K562 (cell line): ENCODE measurements around the gene GRPEL2. TPM values are rescaled to one million over a fixed set of nuclear protein-coding genes. Genes with fewer than 3 reads are reported as not detected.

Experiments used
- ATAC-seq: fragments of 200-7000 bp; cut with Tn5 transposase; 3 replicates; pipeline ENCODE4 v1.9.1; 2020; ENCODE audit warnings: moderate library complexity
- BruUV-seq: library from RNA; stranded (reverse); fragments of 400-500 nt; replicated peaks from 2 replicates; lab custom pipeline; 2021; lab: Mats Ljungman, UMichigan
- CTCF ChIA-PET: fragments of 300-600 bp; formaldehyde crosslinking; extraction: SDS; loops from one replicate; lab custom pipeline; 2021; ENCODE audit warnings: low intra/inter-chr PET ratio; lab: Yijun Ruan, JAX
- POLR2A ChIA-PET: fragments of 300-600, 350-650 bp; sonication (Branson Sonifier 250); formaldehyde crosslinking; extraction: SDS; loops from one replicate; lab custom pipeline; 2021; ENCODE audit warnings: antibody characterized with exemption, inconsistent platforms; lab: Yijun Ruan, JAX
- DNase-seq, 4 experiments: peaks; one replicate each; pipeline versions ENCODE4 v3.0.0 to v3.0.0-alpha.2; 2011 to 2018; ENCODE audit warnings: low spot score in 3 of 4, mixed read lengths in 3 of 4; ENCODE audit errors: extremely low read depth in 1 of 4
- FAIRE-seq: peaks from 2 replicates; lab custom pipeline; 2011; peaks lifted over from hg19 to GRCh38; lab: Jason Lieb, UNC
- H2AFZ ChIP-seq: 2 replicates; pipeline ENCODE4 v1.6.0; 2011; ENCODE audit warnings: low read depth, low read length, control low read depth, inconsistent platforms
- H3K27ac ChIP-seq: fragments of 200-600 bp; 3 replicates; pipeline ENCODE4 v1.8.0; 2011; ENCODE audit warnings: low read depth, mild to moderate bottlenecking, control low read depth, inconsistent platforms, low read length, moderate library complexity, mixed read lengths; ENCODE audit errors: extremely low read depth
- H3K27me3 ChIP-seq, 2 experiments: fragments of 300-600 bp in 1 of 2; 2 replicates in 1 of 2; 3 replicates in 1 of 2; pipeline versions ENCODE4 v1.6.0 to v1.8.0; 2011; ENCODE audit warnings: inconsistent platforms in 2 of 2, low read length in 2 of 2, mild to moderate bottlenecking in 1 of 2, mixed read lengths in 1 of 2, moderate library complexity in 1 of 2; ENCODE audit not compliant: control insufficient read depth in 2 of 2, insufficient read depth in 2 of 2
- H3K36me3 ChIP-seq: fragments of 300-600 bp; 3 replicates; pipeline ENCODE4 v1.8.0; 2011; ENCODE audit warnings: mild to moderate bottlenecking, low read length, inconsistent platforms; ENCODE audit not compliant: control insufficient read depth, insufficient read depth
- H3K4me1 ChIP-seq, 2 experiments: fragments of 200-600 bp in 1 of 2; replicated peaks in 1 of 2; 2 replicates in 1 of 2; 3 replicates in 1 of 2; pipeline versions ENCODE4 v1.5.1 to v1.8.0; 2011; ENCODE audit warnings: inconsistent platforms in 2 of 2, low read length in 2 of 2, mild to moderate bottlenecking in 1 of 2, mixed read lengths in 1 of 2, moderate library complexity in 1 of 2; ENCODE audit not compliant: control insufficient read depth in 2 of 2, insufficient read depth in 2 of 2
- H3K4me2 ChIP-seq: 2 replicates; pipeline ENCODE4 v1.6.1; 2011; ENCODE audit warnings: low read length, control low read depth, inconsistent platforms, mixed read lengths; ENCODE audit not compliant: insufficient read depth
- H3K4me3 ChIP-seq: fragments of 200-600 bp; sonication (generic), shearing (Covaris generic); 2 replicates; pipeline ENCODE4 v1.5.1; 2016; ENCODE audit warnings: control low read depth, inconsistent platforms
- H3K79me2 ChIP-seq: fragments of 200-600 bp; 3 replicates; pipeline ENCODE4 v1.8.0; 2011; ENCODE audit warnings: low read length, inconsistent platforms; ENCODE audit not compliant: control insufficient read depth, insufficient read depth
- H3K9ac ChIP-seq, 2 experiments: 2 replicates each; pipeline versions ENCODE4 v1.6.0 to v1.6.1; 2011; ENCODE audit warnings: low read depth in 2 of 2, low read length in 2 of 2, control low read depth in 1 of 2, inconsistent platforms in 1 of 2, mild to moderate bottlenecking in 1 of 2, mixed read lengths in 1 of 2; ENCODE audit not compliant: insufficient read depth in 1 of 2
- H3K9me1 ChIP-seq: one replicate; pipeline ENCODE4 v1.6.0; 2011; ENCODE audit warnings: inconsistent platforms, mild to moderate bottlenecking, low read length, moderate library complexity; ENCODE audit not compliant: control insufficient read depth, insufficient read depth
- H3K9me3 ChIP-seq: replicated peaks from 2 replicates; pipeline ENCODE4 v1.5.1; 2011; ENCODE audit warnings: low read depth, low read length, inconsistent platforms; ENCODE audit not compliant: control insufficient read depth, insufficient read depth
- H4K20me1 ChIP-seq: replicated peaks from 2 replicates; pipeline ENCODE4 v1.6.1; 2011; ENCODE audit warnings: low read length, inconsistent platforms, mixed read lengths; ENCODE audit not compliant: control insufficient read depth, insufficient read depth
- ARID1B ChIP-seq: fragments of 450-650 bp; IDR thresholded peaks from 2 replicates; pipeline ENCODE4 v1.6.1; 2016; ENCODE audit warnings: antibody characterized with exemption, mild to moderate bottlenecking, inconsistent platforms
- ATF1 ChIP-seq, 2 experiments: fragments of 450-650 bp in 1 of 2; IDR thresholded peaks; 2 replicates each; pipeline ENCODE4 v1.6.1; 2016; ENCODE audit warnings: missing compliant biosample characterization in 1 of 2, missing genetic modification characterization in 1 of 2
- CBFA2T3 ChIP-seq: fragments of 450-650 bp; IDR thresholded peaks from 2 replicates; pipeline ENCODE4 v1.6.1; 2017
- FOXK2 ChIP-seq, 2 experiments: fragments of 450-650 bp; IDR thresholded peaks in 1 of 2; conservative IDR thresholded peaks in 1 of 2; 2 replicates each; pipeline ENCODE4 v1.6.1; 2016; ENCODE audit warnings: low read depth in 2 of 2, mild to moderate bottlenecking in 1 of 2
- L3MBTL2 ChIP-seq: fragments of 450-650 bp; IDR thresholded peaks from 2 replicates; pipeline ENCODE4 v1.6.1; 2016; ENCODE audit warnings: mild to moderate bottlenecking, moderate library complexity
- MAFK ChIP-seq: IDR thresholded peaks from 2 replicates; pipeline ENCODE4 v1.6.1; 2011; ENCODE audit warnings: low read length, improper control_type of control experiment
- POLR2G ChIP-seq: fragments of 200-400 bp; formaldehyde crosslinking; IDR thresholded peaks from 2 replicates; pipeline ENCODE4 v1.6.1; 2017; ENCODE audit warnings: low read depth, mild to moderate bottlenecking, antibody characterized with exemption, low read length, moderate library complexity
- RBM22 ChIP-seq: fragments of 200-400 bp; formaldehyde crosslinking; IDR thresholded peaks from 2 replicates; pipeline ENCODE4 v1.6.1; 2018; ENCODE audit warnings: low read length, low read depth; ENCODE audit not compliant: poor library complexity, severe bottlenecking
- SAP30 ChIP-seq: fragments of 200-600 bp; sonication (generic); IDR thresholded peaks from 2 replicates; pipeline ENCODE4 v1.6.1; 2012; ENCODE audit warnings: borderline replicate concordance, low read depth, mild to moderate bottlenecking, moderate library complexity, low read length, control low read depth, inconsistent platforms; ENCODE audit not compliant: insufficient read depth, poor library complexity, severe bottlenecking
- SIN3B ChIP-seq: fragments of 450-650 bp; IDR thresholded peaks from 2 replicates; pipeline ENCODE4 v1.6.1; 2017; ENCODE audit warnings: low read depth, mild to moderate bottlenecking, moderate library complexity
- SMC3 ChIP-seq: conservative IDR thresholded peaks from 2 replicates; pipeline ENCODE4 v1.6.1; 2011; ENCODE audit warnings: low read depth, low read length, improper control_type of control experiment; ENCODE audit not compliant: insufficient read depth
- TFAM ChIP-seq: fragments of 250-450 bp; sonication (Bioruptor Pico); conservative IDR thresholded peaks from 2 replicates; pipeline ENCODE4 v1.5.0; 2021; ENCODE audit warnings: mild to moderate bottlenecking, moderate library complexity
- ZC3H4 ChIP-seq: sonication (generic); formaldehyde crosslinking; IDR thresholded peaks from 2 replicates; pipeline ENCODE4 v1.9.0; 2021; ENCODE audit warnings: missing genetic modification reagents, borderline replicate concordance
- ZNF12 ChIP-seq: sonication (generic); formaldehyde crosslinking; IDR thresholded peaks from 2 replicates; pipeline ENCODE4 v1.4.0; 2020; ENCODE audit warnings: mild to moderate bottlenecking, missing genetic modification reagents
- ZNF253 ChIP-seq: fragments of 250-450 bp; sonication (Bioruptor Pico); conservative IDR thresholded peaks from 2 replicates; pipeline ENCODE4 v1.6.1; 2021; ENCODE audit warnings: mild to moderate bottlenecking
- ZNF384 ChIP-seq: IDR thresholded peaks from 2 replicates; pipeline ENCODE4 v1.6.1; 2012; ENCODE audit warnings: low read depth, low read length, improper control_type of control experiment
- ZNF445 ChIP-seq: fragments of 250-450 bp; sonication (Bioruptor Pico); IDR thresholded peaks from 2 replicates; pipeline ENCODE4 v1.4.0; 2020; ENCODE audit warnings: low read depth, mild to moderate bottlenecking, moderate library complexity
- ZNF644 ChIP-seq: fragments of 200-800 bp; sonication (Bioruptor generic); IDR thresholded peaks from 2 replicates; pipeline ENCODE4 v1.6.1; 2016; ENCODE audit warnings: low read depth, missing genetic modification characterization, missing compliant biosample characterization
- WGBS: fragments of 100-300 bp; shearing (Covaris generic); methylation state at CpG from one replicate; pipeline ENCODE4 v1.1.6; 2016; ENCODE audit warnings: low coverage, mixed read lengths; ENCODE audit not compliant: insufficient coverage; ENCODE audit errors: missing lambda C conversion rate; 5-methylcytosine and 5-hydroxymethylcytosine counted together
- in situ Hi-C: fragments of 300-500 bp; cut with MboI; formaldehyde crosslinking; loops from 4 replicates; pipeline ENCODE4 v1.15.0; 2018; ENCODE audit warnings: inconsistent platforms, mixed read lengths
- intact Hi-C: fragments of 100-400 bp; cut with micrococcal nuclease; formaldehyde crosslinking; loops from 2 replicates; pipeline ENCODE4 v1.14.2; 2022
- polyA plus RNA-seq, 8 experiments: library from polyadenylated mRNA; depleted of rRNA in 4 of 8; stranded (reverse) in 5 of 8; unstranded in 3 of 8; fragments of >200 nt; fragmentation: Nextera tagmentation in 2 of 8; fragmentation: Illumina TruSeq in 1 of 8; extraction: Ambion mirVana in 2 of 8; extraction: Trizol in 1 of 8; gene quantifications; 2 replicates each; pipeline versions ENCODE4 v1.2.1 to v1.2.3, GENCODE V29; 2011 to 2014; ENCODE audit warnings: inconsistent platforms in 1 of 8, missing spikeins in 1 of 8
- total RNA-seq, 7 experiments: library from RNA; depleted of rRNA in 6 of 7; stranded (reverse); fragments of >200 nt in 6 of 7; fragmentation: Illumina TruSeq in 2 of 7; extraction: Trizol in 2 of 7; gene quantifications; 2 replicates each; pipeline versions ENCODE4 v1.2.1 to v1.2.3, GENCODE V29; 2011 to 2021; ENCODE audit warnings: low replicate concordance in 1 of 7
- TF ChIP-seq, protein P1 (sequence below): fragments of 450-650 bp; IDR thresholded peaks from 2 replicates; pipeline ENCODE4 v1.6.1; 2016
- TF ChIP-seq, protein P2 (sequence below): fragments of 250-450 bp; sonication (Bioruptor Pico); IDR thresholded peaks from 2 replicates; pipeline ENCODE4 v1.8.0; 2021; ENCODE audit warnings: moderate library complexity, mild to moderate bottlenecking, inconsistent platforms

GRPEL2 gene
- total and polyA plus RNA-seq, 9 of the 15 experiments (the other 6 are each of a cell fraction or from before 2014, with no cell fraction given): 11.2 to 40.5 (median 25.8) TPM

DNA sequence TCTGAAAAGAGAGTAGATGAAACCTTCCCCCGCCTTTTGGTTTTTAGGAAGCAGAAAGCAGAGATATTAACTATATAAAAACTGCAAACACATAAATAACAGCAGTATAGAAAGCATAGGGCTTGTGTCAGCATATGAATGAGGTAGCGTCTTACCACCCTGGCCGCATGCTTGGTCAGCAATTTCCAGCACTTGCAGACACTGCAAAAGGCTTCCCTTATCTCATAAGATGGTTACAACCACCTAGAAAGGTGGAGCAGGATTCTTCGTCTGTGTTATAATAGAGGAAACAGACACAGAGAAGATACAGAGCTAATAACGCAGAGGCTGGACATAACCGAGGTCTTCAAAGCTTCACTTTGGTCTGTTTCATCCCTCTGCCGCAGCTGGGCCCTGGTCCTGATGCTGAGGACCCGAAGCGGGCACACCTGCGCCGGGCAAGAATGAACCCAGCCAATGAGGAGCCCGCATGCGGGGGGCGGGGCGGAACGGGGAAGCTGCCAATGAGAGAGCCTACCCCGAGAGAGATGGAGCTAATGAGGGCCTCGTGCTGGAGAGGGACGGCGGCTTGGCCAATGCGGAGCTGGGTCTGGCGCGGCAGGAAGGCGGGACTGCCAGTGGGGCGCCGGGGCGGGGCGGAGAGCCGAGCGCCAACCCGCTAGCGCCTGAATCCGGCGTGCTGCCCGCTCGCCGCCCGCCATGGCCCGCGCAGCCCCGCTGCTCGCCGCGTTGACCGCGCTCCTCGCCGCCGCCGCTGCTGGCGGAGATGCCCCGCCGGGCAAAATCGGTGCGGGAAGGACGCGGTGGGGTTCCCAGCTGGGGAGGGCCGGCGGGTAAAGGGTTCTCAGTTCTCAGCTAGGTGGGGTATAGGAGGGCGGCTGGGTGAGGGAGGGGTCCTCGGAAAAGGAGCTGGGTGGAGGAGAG, 12.3 kb downstream of the GRPEL2 start, which contains the start of gene PCYOX1L (continued):
- peak; percentile 98 for TF ChIP-seq POLR2G
- no peak for TF ChIP-seq ZNF644
- TF ChIP-seq FOXK2 (conservative IDR thresholded peaks at IDR 0.05 in 1 of 2, IDR thresholded peaks at IDR 0.05 in 1 of 2; ENCODE audit: low read depth in 2 of 2): peak in 1 of 2 experiments; percentile 99; a peak in 2 of 4 replicates
- TF ChIP-seq, protein P1, sequence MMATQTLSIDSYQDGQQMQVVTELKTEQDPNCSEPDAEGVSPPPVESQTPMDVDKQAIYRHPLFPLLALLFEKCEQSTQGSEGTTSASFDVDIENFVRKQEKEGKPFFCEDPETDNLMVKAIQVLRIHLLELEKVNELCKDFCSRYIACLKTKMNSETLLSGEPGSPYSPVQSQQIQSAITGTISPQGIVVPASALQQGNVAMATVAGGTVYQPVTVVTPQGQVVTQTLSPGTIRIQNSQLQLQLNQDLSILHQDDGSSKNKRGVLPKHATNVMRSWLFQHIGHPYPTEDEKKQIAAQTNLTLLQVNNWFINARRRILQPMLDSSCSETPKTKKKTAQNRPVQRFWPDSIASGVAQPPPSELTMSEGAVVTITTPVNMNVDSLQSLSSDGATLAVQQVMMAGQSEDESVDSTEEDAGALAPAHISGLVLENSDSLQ: peak; percentile 98
- TF ChIP-seq MAFK: peak; percentile 99
- TF ChIP-seq ATF1 (CRISPR knock-in tag; IDR thresholded peaks at IDR 0.05): no peak
- 0 out of 2 replicates have a peak, but pooled peaks have one; percentile 48 for TF ChIP-seq ATF1 (tag; IDR thresholded peaks at IDR 0.05)
- TF ChIP-seq SIN3B: peak; percentile 60
- TF ChIP-seq CBFA2T3: 0 out of 2 replicates have a peak, but pooled peaks have one; percentile 17

DNA sequence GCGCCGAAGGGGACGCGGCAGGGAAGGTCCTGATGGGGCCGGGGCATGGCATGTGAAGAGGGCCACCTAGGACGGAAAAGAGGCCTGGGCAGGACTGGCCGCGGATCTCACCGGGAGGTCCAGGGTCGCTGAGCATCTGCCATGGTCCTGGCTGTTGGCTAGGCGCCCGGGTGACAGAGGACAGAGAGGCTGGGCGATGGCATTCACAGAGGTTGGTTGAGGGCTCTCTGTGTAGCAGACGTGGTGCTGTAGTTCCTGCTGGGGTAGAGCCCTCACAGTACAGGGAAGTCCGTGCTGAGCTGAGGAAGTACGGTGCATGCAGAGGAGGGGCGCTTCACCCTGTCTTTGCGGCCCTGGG, 13.0 kb downstream of the GRPEL2 start:
- peak overlapping the region; percentile 88 for H3K4me2 ChIP-seq
- TSS peak; percentile 33 for BruUV-seq
- POLR2A ChIA-PET: interaction anchor here (0.6 to 8.3 kb wide), 5 partner anchors 11 to 208 kb away, joined by 3 to 87 read pairs (median 5); partner anchors contain the start of gene GRPEL2
- FAIRE-seq (peak; percentile 23), DNase-seq (peak in 1 of 4 experiments; percentile 49), ATAC-seq (peak; percentile 53)
- H3K4me3 ChIP-seq: peak overlapping the region; percentile 71
- no peaks in the 10 kb centered on the region for H3K9me1 ChIP-seq
- no peaks in the 10 kb centered on the region for H4K20me1 ChIP-seq
- in situ Hi-C loops: no loop called here
- H2AFZ ChIP-seq: peak overlapping the region; percentile 77
- H3K27me3 ChIP-seq: no peaks in the 10 kb centered on the region
- peak overlapping the region; percentile 70 to 98 for H3K9ac ChIP-seq
- CTCF ChIA-PET: no interaction called here
- H3K27ac ChIP-seq: peak overlapping the region; percentile 66
- peaks cover 26% of the 10 kb centered on the region for H3K36me3 ChIP-seq
- WGBS: under 1% methylated on average over 17 of the region's 18 CpGs
- intact Hi-C loops: no loop called here
- H3K4me1 ChIP-seq: peaks cover 9 to 15% of the 10 kb centered on the region in 2 experiments; a peak in 3 of 5 replicates
- no peaks in the 10 kb centered on the region for H3K9me3 ChIP-seq
- H3K79me2 ChIP-seq: peaks cover 12% of the 10 kb centered on the region; the same call in 2 of the 3 replicates
- TF ChIP-seq ZNF253 (no peak), L3MBTL2 (no peak), ZNF445 (CRISPR knock-in tag) (no peak), ZC3H4 (CRISPR knock-in tag) (no peak), RBM22 (no peak), TFAM (CRISPR knock-in tag) (no peak), POLR2G (peak; percentile 53), SAP30 (peak; percentile 53), SMC3 (no peak), ZNF384 (no peak), ARID1B (no peak), ZNF12 (CRISPR knock-in tag) (no peak)
- TF ChIP-seq, protein P2, sequence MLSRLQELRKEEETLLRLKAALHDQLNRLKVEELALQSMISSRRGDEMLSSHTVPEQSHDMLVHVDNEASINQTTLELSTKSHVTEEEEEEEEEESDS (CRISPR knock-in tag): no peak
